Activated T-cell treated with anti-CD3 and anti-CD28 coated beads for 48 hours (primary cell): ENCODE results near the gene KIAA0753.

Experiments used
- DNase-seq: peaks from one replicate; pipeline ENCODE4 v3.0.0-alpha.2; 2020; ENCODE audit warnings: low read depth

KIAA0753 gene

GRCh38 chr17:6547336-6547735 lies 93.2 kb downstream of the KIAA0753 start:
- DNase-seq = no peak

- DNase-seq = no peak
These were observed 94.3 kb downstream of the KIAA0753 start for GRCh38 chr17:6546069-6546718.

- no peak for DNase-seq
These were observed 95.2 kb downstream of the KIAA0753 start for GRCh38 chr17:6545291-6545690.

GRCh38 chr17:6544011-6544370 lies 96.5 kb downstream of the KIAA0753 start:
- no peak for DNase-seq

GRCh38 chr17:6543079-6544010 lies 97.2 kb downstream of the KIAA0753 start:
- no peak for DNase-seq

GRCh38 chr17:6542577-6542976 lies 97.9 kb downstream of the KIAA0753 start:
- no peak for DNase-seq

GRCh38 chr17:6541886-6542285 lies 98.6 kb downstream of the KIAA0753 start:
- no peak for DNase-seq

- DNase-seq = no peak
These were observed 100.6 kb downstream of the KIAA0753 start for GRCh38 chr17:6539871-6540270.

GRCh38 chr17:6536566-6537065 lies 103.9 kb downstream of the KIAA0753 start:
- no peak for DNase-seq

- DNase-seq = no peak
These were observed 104.5 kb downstream of the KIAA0753 start for GRCh38 chr17:6536053-6536452.

GRCh38 chr17:6534846-6535514 lies 105.5 kb downstream of the KIAA0753 start:
- DNase-seq = no peak

GRCh38 chr17:6532441-6532885 lies 108.0 kb downstream of the KIAA0753 start:
- no peak for DNase-seq

- DNase-seq = no peak
These were observed 108.9 kb downstream of the KIAA0753 start for GRCh38 chr17:6531575-6531974.

- no peak for DNase-seq
These were observed 110.1 kb downstream of the KIAA0753 start for GRCh38 chr17:6530324-6530920.

GRCh38 chr17:6528557-6528956 lies 112.0 kb downstream of the KIAA0753 start:
- DNase-seq = no peak
